SJSA1 (cell line): ENCODE data around the gene USF2. TPM values are rescaled to one million over a fixed set of nuclear protein-coding genes. Genes with fewer than 3 reads are reported as not detected.

ENCODE experiments used
- DNase-seq, 2 experiments: peaks; one replicate each; pipeline ENCODE4 v3.0.0-alpha.2; 2015 to 2020; ENCODE audit warnings: low spot score in 2 of 2, low read depth in 1 of 2
- H3K27ac ChIP-seq: fragments of 250-450 bp; sonication (Bioruptor Pico); 2 replicates; pipeline ENCODE4 v1.5.1; 2020; ENCODE audit warnings: mild to moderate bottlenecking, moderate library complexity
- H3K27me3 ChIP-seq: fragments of 250-450 bp; sonication (Bioruptor Pico); replicated peaks from 2 replicates; pipeline ENCODE4 v1.5.1; 2020; ENCODE audit warnings: mild to moderate bottlenecking, moderate library complexity
- H3K36me3 ChIP-seq: fragments of 250-450 bp; sonication (Bioruptor Pico); 2 replicates; pipeline ENCODE4 v1.5.1; 2020; ENCODE audit warnings: mild to moderate bottlenecking
- H3K4me1 ChIP-seq: fragments of 250-450 bp; sonication (Bioruptor Pico); replicated peaks from 2 replicates; pipeline ENCODE4 v1.6.1; 2021; ENCODE audit warnings: mild to moderate bottlenecking
- H3K4me3 ChIP-seq: fragments of 250-450 bp; sonication (Bioruptor Pico); 2 replicates; pipeline ENCODE4 v1.5.1; 2020; ENCODE audit warnings: mild to moderate bottlenecking
- H3K9me3 ChIP-seq: fragments of 250-450 bp; sonication (Bioruptor Pico); replicated peaks from 2 replicates; pipeline ENCODE4 v1.5.1; 2020; ENCODE audit warnings: mild to moderate bottlenecking
- total RNA-seq: library from RNA; depleted of rRNA; stranded (reverse); fragments of >200 nt; shearing (Covaris generic); gene quantifications from 2 replicates; pipeline ENCODE4 v1.2.3, GENCODE V29; 2014

Gene USF2
- total RNA-seq, 1 experiment from 2014 or later, result 60.3 TPM

- Histone ChIP-seq H3K4me1 (no peaks in the 10 kb centered on the region), H3K36me3 (no peaks in the 10 kb centered on the region), H3K4me3 (no peak overlapping the region), H3K27me3 (peaks cover 46% of the 10 kb centered on the region), H3K9me3 (no peaks in the 10 kb centered on the region), H3K27ac (no peak overlapping the region)
- DNase-seq, result peak in 1 of 2 experiments; percentile 33
Measured at GRCh38 chr19:35249848-35250711, 18.7 kb upstream of the USF2 start.

- Histone ChIP-seq H3K27me3 (peaks cover 40% of the 10 kb centered on the region), H3K9me3 (no peaks in the 10 kb centered on the region), H3K4me1 (no peaks in the 10 kb centered on the region), H3K4me3 (no peak overlapping the region), H3K27ac (no peak overlapping the region), H3K36me3 (no peaks in the 10 kb centered on the region)
- DNase-seq, result peak in 1 of 2 experiments; percentile 18
Measured at GRCh38 chr19:35251456-35251855, 17.3 kb upstream of the USF2 start.

GRCh38 chr19:35253316-35254286 lies 15.2 kb upstream of the USF2 start:
- Histone ChIP-seq H3K36me3 (no peaks in the 10 kb centered on the region), H3K27me3 (peaks cover 19% of the 10 kb centered on the region), H3K4me1 (no peaks in the 10 kb centered on the region), H3K4me3 (no peak overlapping the region), H3K27ac (no peak overlapping the region), H3K9me3 (no peaks in the 10 kb centered on the region)
- DNase-seq, result peak in 1 of 2 experiments; percentile 23

GRCh38 chr19:35254341-35255297 lies 14.1 kb upstream of the USF2 start:
- Histone ChIP-seq H3K4me3 (no peak overlapping the region), H3K4me1 (no peaks in the 10 kb centered on the region), H3K27me3 (peaks cover 9% of the 10 kb centered on the region), H3K36me3 (no peaks in the 10 kb centered on the region), H3K27ac (no peak overlapping the region), H3K9me3 (no peaks in the 10 kb centered on the region)
- peak in 1 of 2 experiments; percentile 22 for DNase-seq

GRCh38 chr19:35256566-35256965 lies 12.2 kb upstream of the USF2 start:
- Histone ChIP-seq H3K27me3 (peaks cover 13% of the 10 kb centered on the region), H3K36me3 (no peaks in the 10 kb centered on the region), H3K4me3 (no peak overlapping the region), H3K4me1 (no peaks in the 10 kb centered on the region), H3K27ac (no peak overlapping the region), H3K9me3 (no peaks in the 10 kb centered on the region)
- peak in 1 of 2 experiments; percentile 2 for DNase-seq

GRCh38 chr19:35257113-35257461 lies 11.7 kb upstream of the USF2 start:
- Histone ChIP-seq H3K4me3 (no peak overlapping the region), H3K9me3 (no peaks in the 10 kb centered on the region), H3K27me3 (peaks cover 13% of the 10 kb centered on the region), H3K36me3 (no peaks in the 10 kb centered on the region), H3K27ac (no peak overlapping the region), H3K4me1 (no peaks in the 10 kb centered on the region)
- DNase-seq, result peak in 1 of 2 experiments; percentile 20

- Histone ChIP-seq H3K4me1 (no peaks in the 10 kb centered on the region), H3K27ac (no peak overlapping the region)
Measured at GRCh38 chr19:35260694-35261304, 8.0 kb upstream of the USF2 start.

GRCh38 chr19:35261356-35262100 lies 7.2 kb upstream of the USF2 start:
- Histone ChIP-seq H3K27me3 (peaks cover 20% of the 10 kb centered on the region), H3K4me3 (no peak overlapping the region), H3K9me3 (no peaks in the 10 kb centered on the region), H3K4me1 (peaks cover 1% of the 10 kb centered on the region), H3K36me3 (peaks cover 6% of the 10 kb centered on the region), H3K27ac (no peak overlapping the region)
- peak in 1 of 2 experiments; percentile 31 for DNase-seq

More at GRCh38 chr19:35260694-35261304, 8.0 kb upstream of the USF2 start:
- Histone ChIP-seq H3K27me3 (peaks cover 24% of the 10 kb centered on the region), H3K9me3 (no peaks in the 10 kb centered on the region), H3K4me3 (no peak overlapping the region), H3K36me3 (no peaks in the 10 kb centered on the region)
- DNase-seq, result peak in 1 of 2 experiments; percentile 28

GRCh38 chr19:35262101-35262761 lies 6.5 kb upstream of the USF2 start:
- peaks cover 10% of the 10 kb centered on the region for H3K36me3 ChIP-seq
- DNase-seq, result peak in 1 of 2 experiments; percentile 33

GRCh38 chr19:35264268-35265125 lies 4.3 kb upstream of the USF2 start:
- Histone ChIP-seq H3K4me3 (no peak overlapping the region), H3K9me3 (no peaks in the 10 kb centered on the region), H3K27ac (no peak overlapping the region), H3K4me1 (peaks cover 11% of the 10 kb centered on the region), H3K36me3 (peaks cover 11% of the 10 kb centered on the region), H3K27me3 (peaks cover 20% of the 10 kb centered on the region)
- peak in 1 of 2 experiments; percentile 28 for DNase-seq

More at GRCh38 chr19:35262101-35262761, 6.5 kb upstream of the USF2 start:
- no peaks in the 10 kb centered on the region for H3K9me3 ChIP-seq
- peaks cover 8% of the 10 kb centered on the region for H3K4me1 ChIP-seq
- H3K27me3 ChIP-seq, result peaks cover 20% of the 10 kb centered on the region
- no peak overlapping the region for H3K4me3 ChIP-seq
- no peak overlapping the region for H3K27ac ChIP-seq
